Stimulated activated CD8-positive, alpha-beta memory T cell treated with anti-CD3 and anti-CD28 coated beads, Interleukin-7, amount 100 ng/mL, for 48 hours (primary cell): Measurements from ENCODE around the gene TBX15.

ENCODE experiments used
- DNase-seq, 2 donors: peaks; one replicate each; pipeline ENCODE4 v3.0.0-alpha.2; 2020; ENCODE audit warnings: low read depth in 1 of 2; ENCODE audit errors: extremely low read depth in 1 of 2

The TBX15 gene

DNA sequence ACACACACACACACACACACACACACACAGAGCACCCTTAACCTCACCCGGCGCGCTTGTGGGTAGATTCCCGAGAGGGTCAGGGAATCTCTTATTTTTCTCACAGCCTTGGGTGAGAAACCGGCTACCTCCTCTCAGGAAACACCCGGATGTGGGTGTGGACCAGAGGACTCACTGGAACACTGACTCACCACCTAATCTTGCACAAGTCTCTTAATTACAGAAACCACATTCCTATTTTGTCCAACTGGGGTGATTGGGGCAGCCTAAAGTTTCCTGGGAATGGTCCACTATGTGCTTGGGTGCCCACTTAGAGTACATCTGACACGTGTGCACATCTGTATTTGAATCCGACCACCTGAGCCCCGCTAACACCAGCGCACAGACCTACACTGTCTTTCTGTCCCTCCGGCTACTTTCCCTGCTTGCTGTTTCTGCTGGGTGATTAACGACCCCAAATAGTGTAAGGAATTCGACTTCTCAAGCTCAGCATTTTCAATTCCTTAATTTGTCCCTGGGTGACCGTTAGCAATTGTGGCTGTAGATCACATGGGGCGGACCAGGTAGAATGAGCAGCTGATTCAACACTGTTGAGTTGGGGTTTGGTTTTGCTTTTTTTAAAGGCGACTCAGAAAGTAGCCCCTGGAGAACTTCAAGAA lies 14.0 kb upstream of the TBX15 start:
- no peak for DNase-seq

DNA sequence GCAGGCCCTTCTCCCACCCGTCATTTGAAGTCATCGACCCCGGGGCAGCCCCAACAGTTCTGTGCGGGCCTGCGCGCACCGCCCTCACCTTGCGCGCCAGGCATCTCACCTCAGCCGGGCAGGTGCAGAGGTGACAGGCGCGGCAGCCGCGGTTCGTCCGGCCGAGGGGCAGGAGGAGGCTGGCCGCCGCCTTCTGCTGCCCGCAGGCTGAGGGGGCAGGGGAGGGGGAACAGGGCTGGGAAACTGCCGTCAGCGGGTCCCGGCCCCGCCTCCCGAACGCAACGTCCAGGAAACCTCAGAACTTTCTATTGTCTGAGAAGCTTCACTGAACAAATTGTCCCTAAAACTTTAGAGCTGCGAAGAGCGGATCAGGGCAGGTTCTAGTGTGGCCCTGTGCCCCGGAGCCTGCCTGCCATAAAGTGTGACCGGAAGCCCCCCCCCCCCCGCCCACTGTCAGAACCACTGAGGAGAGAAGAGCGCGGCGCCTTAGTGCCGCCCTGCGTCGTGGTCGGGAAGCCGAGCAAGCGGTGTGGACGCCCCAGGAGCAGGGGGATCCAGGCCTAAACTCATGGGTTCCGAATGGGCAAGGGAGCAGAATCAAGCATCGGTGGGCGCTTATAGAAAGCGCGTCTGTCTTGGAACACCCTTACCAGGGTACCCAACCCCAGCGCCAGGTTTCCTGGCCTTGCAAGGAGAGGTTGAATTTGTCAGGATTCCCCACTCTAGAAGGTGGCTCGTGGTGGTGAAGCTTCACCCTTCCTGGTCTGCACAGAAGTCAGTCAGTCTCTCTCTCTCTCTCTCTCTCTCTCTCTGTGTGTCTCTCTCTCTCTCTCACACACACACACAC lies 13.3 kb upstream of the TBX15 start:
- no peak for DNase-seq

GRCh38 chr1:119000371-119001180 lies 12.4 kb upstream of the TBX15 start:
- DNase-seq, result no peak

DNA sequence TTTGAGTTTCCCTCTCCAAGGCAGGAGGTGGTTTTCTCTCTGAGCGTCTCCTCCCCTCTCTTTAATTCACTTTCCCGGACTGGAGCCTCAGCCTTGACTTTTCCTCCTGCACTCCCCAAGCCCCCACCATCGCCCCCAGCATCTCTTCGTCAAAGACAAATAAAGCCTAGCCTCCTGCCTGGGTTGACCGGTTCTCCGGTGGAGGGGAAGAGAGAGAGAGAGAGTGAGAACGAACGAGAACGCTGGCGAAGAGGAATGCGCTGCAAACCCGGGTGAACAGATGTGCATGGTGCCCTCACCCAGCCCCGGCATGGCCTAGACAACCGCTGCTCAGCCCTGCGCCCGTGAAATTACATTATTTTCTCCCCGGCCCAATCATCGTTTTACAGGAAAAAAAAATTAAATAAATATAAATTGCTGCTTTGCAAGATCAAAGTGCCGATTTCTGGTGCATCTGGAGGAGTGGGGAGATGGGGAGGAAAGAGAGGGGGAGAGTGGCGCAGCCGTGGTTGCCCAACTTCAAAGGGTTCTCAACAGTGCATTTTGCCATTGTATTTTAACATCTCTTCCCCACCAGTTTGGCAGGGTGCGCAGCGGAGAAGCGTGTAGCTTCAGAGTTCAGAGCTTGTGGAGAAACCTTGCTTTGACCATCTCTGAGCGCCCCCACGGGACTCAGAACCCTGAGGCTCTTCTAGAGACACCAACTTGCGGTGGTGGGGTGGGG lies 11.4 kb upstream of the TBX15 start:
- DNase-seq, result no peak

- DNase-seq, result no peak
Measured at GRCh38 chr1:118998171-118998570, 10.0 kb upstream of the TBX15 start.

DNA sequence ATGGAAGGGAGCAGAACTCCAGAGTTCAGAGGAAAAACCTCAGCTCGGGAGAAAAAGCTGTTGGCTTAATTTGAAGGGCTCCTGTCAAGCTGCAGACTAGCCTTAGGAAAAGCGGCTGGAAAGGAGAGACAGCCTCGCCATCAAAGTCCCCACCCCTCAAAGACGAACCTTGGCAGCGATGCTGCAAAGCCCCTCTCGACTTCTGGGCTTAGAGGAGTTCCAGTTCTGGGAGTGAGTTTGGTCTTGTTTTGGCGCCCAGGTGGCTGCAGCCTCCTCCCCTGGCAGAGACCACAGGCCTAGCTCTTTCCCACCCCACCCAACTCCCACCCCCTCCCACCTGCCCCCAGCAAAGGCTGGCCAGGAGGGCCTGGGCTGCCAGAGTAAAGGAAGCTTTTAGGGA lies 9.1 kb upstream of the TBX15 start:
- DNase-seq, result no peak

DNA sequence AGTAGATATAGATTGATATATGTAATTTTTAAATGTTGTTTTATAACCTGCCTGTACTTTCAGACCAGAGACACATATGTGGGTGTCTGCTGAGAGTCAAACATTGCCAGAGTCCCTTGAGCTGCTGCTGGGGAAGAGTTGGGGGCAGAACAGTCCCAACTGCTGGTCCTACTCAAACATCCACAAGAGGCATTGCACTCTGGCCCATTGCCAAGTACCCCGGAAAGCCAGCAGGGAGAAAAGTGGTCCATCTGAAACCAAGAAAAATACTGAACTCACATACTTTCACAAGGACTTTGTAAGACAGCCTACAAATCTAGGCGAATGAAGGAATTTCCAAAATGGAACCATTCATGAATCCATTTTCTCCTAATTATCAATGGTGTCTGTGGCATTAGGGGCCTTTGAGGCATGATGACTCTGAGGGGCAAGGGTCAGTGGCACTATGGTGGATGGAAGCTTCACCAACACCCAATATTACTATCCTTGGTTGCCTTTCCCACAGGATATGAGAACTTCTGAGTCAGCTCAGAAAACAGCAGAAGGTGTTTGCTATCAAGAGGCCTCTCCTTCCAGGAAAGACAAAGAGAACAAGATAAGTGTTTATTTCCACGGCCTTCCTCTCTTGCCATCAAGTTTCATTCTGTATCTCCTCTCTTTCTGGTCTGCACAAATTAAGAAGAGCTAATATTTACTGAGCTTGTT lies 7.3 kb upstream of the TBX15 start:
- DNase-seq, result no peak

DNA sequence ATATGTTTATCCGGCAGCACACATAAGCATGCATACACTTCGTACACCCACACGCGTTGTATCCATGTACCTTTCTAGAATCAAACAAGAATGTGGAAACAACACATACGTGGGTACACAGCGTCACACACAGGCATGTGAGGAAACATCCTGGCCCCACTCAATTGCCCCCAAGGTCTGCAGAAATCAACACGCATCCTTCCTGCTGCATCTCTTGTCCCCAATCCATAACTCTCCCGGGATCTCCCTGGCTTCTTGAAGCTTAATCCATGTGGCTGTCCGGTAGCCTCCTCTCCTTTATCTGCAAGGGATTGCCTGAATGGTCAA lies 5.5 kb upstream of the TBX15 start:
- no peak for DNase-seq

DNA sequence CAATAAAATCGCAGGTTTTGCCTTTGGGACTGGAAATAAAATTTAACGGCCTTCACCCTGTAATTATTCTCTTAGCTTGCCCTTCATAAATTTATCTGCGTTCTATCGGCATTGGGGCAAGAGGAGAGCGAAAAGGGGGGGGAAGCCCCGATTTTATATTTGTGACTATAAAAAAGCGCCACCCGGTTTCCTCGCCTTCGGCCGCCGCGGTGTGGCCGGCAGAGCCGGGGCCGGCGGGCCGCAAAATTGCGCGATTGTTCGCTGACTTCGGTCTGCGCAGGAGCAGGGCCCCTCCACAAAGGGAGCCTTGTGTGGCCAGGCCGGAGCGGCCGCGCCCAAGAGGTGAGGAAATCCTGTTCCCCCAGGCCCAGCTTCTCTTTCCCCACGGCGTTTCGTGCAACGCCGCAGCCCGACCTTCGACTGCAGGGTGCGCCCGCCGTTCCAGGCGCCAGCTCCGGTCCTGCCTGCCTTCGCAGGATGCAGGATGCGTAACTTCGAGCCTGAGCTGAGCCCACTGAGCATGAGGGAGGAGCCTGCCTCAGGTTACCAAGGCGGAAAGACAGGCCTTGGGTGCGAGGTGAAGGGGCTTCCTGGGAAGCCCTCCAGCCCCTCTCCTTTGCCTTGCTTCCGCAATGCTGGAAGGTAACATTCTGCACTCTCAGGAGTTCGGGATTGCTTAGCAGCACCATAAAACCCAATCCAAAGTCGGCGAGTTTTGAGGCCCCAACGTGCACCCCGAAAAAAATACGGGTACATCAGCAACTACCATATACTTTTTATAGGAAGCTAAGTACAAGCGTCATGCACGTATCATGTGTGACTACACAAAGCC lies 4.9 kb upstream of the TBX15 start:
- DNase-seq, result no peak

DNA sequence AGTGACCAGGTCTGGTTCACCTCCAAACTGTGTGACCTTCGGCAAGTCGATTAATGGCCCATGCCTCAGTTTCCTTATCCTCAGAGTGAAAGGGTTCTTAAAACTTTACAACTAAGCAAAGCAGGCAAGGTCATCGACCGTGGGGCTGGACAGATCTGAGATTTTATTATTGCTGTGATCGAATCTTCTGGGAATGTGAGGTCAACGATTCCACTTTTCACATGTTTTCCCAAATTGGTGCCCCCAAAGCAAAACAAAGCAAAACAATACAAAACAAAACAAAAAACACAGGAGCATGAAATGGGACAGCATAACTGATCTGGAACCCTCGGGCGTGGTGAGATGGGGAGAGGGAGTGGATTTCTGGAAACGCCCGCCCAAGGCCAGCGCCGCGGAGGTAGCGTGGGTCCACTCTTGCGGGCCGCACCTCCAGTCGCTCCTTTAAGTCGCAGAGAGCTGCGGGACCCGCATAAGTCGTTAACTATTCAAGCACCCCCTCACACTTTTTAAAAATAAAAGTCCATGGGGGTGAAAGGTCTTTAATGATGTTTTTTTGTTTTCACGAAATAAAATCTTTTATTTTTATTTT lies 4.2 kb upstream of the TBX15 start:
- DNase-seq, result no peak

DNA sequence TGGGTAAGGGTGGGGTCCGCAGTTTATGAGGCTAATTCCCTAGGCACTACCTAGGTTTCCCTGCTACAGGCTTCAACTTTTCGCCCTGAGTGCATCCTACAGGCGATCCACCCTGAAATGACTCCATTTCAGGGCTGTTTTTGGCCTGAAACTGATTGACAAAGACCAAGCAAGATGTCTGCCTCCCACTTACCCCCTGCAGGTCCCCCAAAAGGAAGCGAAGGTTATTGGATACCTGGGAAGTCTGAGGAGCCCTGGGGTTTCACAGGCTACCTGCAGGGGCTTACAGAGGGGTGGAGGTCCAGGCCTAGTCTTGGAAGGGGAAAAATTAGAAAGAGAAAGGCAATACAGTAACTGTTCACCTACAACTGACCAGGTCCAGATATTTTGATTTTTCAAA lies 3.3 kb upstream of the TBX15 start:
- no peak for DNase-seq

GRCh38 chr1:118990513-118991152 lies 2.5 kb upstream of the TBX15 start:
- DNase-seq, result no peak

- DNase-seq, result no peak
Measured at GRCh38 chr1:118989878-118990378, 1.8 kb upstream of the TBX15 start.

GRCh38 chr1:118989006-118989815 lies 1.1 kb upstream of the TBX15 start:
- no peak for DNase-seq

DNA sequence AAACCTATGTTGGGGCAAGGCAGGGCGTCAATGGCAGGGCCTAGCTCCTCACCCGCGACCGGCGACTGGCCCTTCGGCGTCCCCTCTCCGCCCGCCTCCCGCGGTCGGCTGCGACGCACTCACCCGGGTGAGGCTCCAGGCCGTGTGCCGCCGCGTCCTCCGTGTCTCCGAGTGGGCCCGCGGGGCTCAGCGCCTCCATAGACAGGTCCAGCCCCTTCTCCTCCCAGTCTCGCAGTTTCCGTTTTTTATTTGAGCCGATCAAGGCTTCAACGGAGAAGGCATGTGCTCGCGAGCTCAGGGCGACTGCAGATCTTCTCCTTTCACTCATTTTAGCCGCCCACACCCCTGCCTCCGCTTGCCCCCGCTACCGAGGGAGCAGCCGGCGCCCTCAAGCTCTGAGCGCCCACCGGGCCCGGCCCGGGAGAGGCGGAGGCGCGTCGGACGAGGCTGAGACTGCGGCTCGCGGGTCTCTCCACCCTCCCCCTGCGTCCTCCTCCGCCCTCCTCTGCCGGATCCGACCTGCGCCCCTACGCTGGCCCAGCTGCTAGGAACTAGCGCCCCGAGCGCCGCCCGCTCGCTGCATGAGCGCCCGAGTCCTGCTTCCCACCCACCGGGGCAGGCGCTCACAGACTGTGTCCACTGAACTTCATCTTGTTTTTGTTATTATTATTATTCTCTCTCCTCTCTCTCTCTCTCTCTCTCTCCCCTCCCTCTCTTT lies 516 bp downstream of the TBX15 start:
- DNase-seq, result no peak

- DNase-seq, result no peak
Measured at GRCh38 chr1:118986555-118987467, 1.3 kb downstream of the TBX15 start.
